BLaER1 treated with 17β-estradiol and CSF1 and Interleukin-3, amounts not matched to agents 10 nM and 100 nM (cell line): Measurements from ENCODE around the gene DDX24.

Experiments
- H3K27ac ChIP-seq, 11 experiments: shearing (Covaris generic); formaldehyde crosslinking; 2 replicates each; pipeline ENCODE4 v1.8.1; 2022
- H3K27me3 ChIP-seq, 11 experiments: shearing (Covaris generic); formaldehyde crosslinking; 2 replicates each; pipeline ENCODE4 v1.8.1; 2022
- H3K36me3 ChIP-seq, 11 experiments: shearing (Covaris generic); formaldehyde crosslinking; 2 replicates each; pipeline ENCODE4 v1.8.1; 2022
- H3K4me1 ChIP-seq, 10 experiments: shearing (Covaris generic); formaldehyde crosslinking; 2 replicates each; pipeline ENCODE4 v1.8.1; 2022
- H3K4me2 ChIP-seq, 11 experiments: shearing (Covaris generic); formaldehyde crosslinking; 2 replicates each; pipeline ENCODE4 v1.8.1; 2022
- H3K4me3 ChIP-seq, 10 experiments: shearing (Covaris generic); formaldehyde crosslinking; 2 replicates each; pipeline ENCODE4 v1.8.1; 2022
- H3K9ac ChIP-seq, 11 experiments: shearing (Covaris generic); formaldehyde crosslinking; 2 replicates each; pipeline ENCODE4 v1.8.1; 2022
- H3K9me3 ChIP-seq, 11 experiments: shearing (Covaris generic); formaldehyde crosslinking; replicated peaks in 1 of 11; 2 replicates each; pipeline ENCODE4 v1.8.1; 2022
- H4K20me1 ChIP-seq, 11 experiments: shearing (Covaris generic); formaldehyde crosslinking; 2 replicates each; pipeline ENCODE4 v1.8.1; 2022
- Cebpa-rat ChIP-seq, 11 experiments: shearing (Covaris generic); IDR thresholded peaks; 2 replicates each; pipeline ENCODE4 v1.8.1; 2022

DDX24 gene

DNA sequence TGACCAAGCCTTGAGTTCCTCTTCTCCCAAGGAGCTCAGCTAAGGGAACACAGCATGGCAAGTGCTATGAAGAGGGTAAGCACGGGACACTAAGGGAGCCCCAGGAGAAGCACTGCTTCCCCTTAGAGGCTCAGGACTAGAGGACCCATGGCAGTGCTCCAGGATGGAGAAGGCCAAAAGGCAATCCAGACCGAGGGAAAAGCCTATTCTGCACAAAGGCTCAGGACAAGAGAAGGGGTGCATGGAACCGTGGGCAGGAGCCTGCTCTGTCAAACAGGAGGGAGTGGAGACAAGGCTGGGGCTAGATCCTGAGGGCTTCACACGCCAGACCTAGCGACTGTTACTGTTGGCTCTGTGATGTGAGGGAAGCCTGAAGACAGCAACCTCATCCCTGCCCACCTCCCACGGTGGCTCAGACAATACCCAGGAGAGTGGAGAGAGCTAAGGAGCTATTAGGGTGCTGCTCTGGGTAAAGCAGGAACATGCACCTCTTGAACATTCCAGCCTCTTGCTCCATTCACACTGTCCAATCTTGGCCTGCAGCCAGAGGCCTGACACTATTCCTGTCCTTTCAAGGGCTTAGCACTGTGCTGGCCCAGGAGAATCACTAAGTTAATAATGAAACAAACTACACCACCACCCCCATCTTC, 30.6 kb downstream of the DDX24 start:
- no peak overlapping the region for H3K9ac ChIP-seq
- H3K4me2 ChIP-seq = no peak overlapping the region
- H3K4me3 ChIP-seq = no peak overlapping the region
- peaks cover 0 to 19% (median 0%) of the 10 kb centered on the region in 10 experiments; a peak in 3 of 20 replicates for H3K4me1 ChIP-seq
- no peaks in the 10 kb centered on the region for H3K9me3 ChIP-seq
- no peaks in the 10 kb centered on the region for H3K27me3 ChIP-seq
- no peak overlapping the region for H3K27ac ChIP-seq
- no peak for TF ChIP-seq Cebpa-rat (IDR thresholded peaks at IDR 0.05)
- H4K20me1 ChIP-seq = peaks cover 12 to 91% (median 49%) of the 10 kb centered on the region in 11 experiments; a peak in 20 of 22 replicates
- peaks cover 98 to 100% (median 100%) of the 10 kb centered on the region in 11 experiments for H3K36me3 ChIP-seq

DNA sequence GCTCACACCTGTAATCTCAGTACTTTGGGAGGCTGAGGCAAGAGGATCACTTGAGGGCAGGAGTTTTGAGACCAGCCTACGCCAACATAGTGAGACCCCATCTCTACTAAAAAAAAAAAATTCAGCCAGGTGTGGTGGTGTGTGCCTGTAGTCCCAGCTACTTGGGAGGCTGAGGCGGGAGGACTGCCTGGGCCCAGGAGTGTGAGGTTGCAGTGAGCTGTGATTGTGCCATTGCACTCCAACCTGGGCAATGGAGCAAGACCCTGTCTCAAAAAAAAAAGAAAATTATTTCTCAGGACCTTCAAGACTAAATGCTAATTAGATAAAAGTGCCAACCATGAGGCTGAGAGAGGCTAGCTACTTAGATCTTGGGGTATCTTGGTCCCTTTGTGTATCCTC, 31.4 kb downstream of the DDX24 start:
- peaks cover 0 to 19% (median 0%) of the 10 kb centered on the region in 10 experiments; a peak in 2 of 20 replicates for H3K4me1 ChIP-seq
- no peak overlapping the region for H3K27ac ChIP-seq
- H3K36me3 ChIP-seq = peaks cover 95 to 100% (median 100%) of the 10 kb centered on the region in 11 experiments
- no peak for TF ChIP-seq Cebpa-rat (IDR thresholded peaks at IDR 0.05)
- H3K9ac ChIP-seq = no peak overlapping the region
- H3K9me3 ChIP-seq = no peaks in the 10 kb centered on the region
- no peaks in the 10 kb centered on the region for H3K27me3 ChIP-seq
- H4K20me1 ChIP-seq = peaks cover 7 to 91% (median 50%) of the 10 kb centered on the region in 11 experiments; a peak in 19 of 22 replicates
- no peak overlapping the region for H3K4me3 ChIP-seq
- no peak overlapping the region for H3K4me2 ChIP-seq

DNA sequence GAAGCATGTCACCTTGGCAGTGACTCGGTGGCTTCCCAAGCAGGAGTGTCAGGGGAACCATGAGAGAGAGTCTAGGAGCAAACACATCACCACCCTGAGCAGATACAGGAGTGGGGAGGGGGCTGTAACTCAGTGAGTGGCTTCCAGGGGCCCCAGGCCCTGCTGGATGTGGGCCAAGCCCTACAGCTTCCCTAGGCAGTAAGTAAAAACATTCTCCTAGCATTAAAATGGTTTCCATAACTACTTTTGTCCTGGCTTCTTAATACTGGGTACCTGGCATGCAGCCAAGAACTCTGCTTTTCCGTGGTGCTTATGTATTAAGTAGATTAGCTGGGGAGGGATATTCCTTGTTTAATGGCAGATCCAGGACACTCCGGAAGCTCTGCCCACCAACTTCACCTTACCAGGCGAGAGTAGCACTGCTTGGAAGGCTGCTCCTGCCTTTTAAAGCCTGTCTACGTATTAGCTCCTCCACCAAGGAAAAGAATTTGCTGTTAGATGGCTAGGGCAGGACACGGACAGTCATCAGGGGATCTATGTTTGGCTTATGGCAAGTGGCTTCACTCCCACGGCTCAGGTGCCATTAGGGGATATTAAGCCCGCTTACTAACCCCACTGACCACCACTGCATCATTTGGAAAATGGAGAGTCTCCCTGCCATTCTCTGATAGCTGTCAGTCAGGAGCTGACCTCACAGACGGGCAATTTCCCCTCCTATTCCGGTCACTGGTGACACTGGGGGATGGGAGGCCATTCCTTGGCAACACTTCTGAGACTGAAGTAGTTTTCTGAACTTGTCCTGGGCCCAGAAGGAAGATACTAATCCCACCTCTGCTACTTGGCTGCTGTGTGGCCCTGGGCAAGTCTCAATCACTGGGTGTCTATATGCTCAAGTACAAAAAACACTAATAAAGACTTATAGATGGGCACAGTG, 32.0 kb downstream of the DDX24 start:
- Histone ChIP-seq H3K4me1 (peaks cover 0 to 19% (median 0%) of the 10 kb centered on the region in 10 experiments; a peak in 2 of 20 replicates), H4K20me1 (peaks cover 7 to 91% (median 46%) of the 10 kb centered on the region in 11 experiments; a peak in 19 of 22 replicates), H3K9me3 (no peaks in the 10 kb centered on the region), H3K27ac (no peak overlapping the region), H3K36me3 (peaks cover 92 to 100% (median 100%) of the 10 kb centered on the region in 11 experiments), H3K27me3 (no peaks in the 10 kb centered on the region), H3K4me2 (no peak overlapping the region), H3K4me3 (no peak overlapping the region), H3K9ac (no peak overlapping the region)
- no peak for TF ChIP-seq Cebpa-rat (IDR thresholded peaks at IDR 0.05)

DNA sequence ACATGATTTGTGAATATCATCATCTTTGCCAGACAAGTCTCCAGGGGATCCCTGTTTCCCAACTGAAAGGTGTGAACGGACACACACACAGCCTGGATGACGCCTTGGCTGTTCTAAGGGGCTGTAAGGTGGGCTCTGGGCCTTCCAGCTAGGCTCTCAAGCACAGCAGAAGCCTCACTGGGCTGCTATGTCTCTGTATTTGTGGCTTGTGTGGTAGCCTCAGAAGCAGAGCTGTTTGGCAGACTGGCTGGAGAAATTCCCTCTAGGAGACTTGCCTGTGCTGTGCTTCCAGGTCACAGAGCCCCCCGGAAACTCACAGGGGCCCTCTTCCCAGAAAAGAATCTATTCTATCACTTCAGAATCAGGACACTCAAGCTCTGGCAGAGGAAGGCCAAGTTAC, 33.4 kb downstream of the DDX24 start:
- Histone ChIP-seq H3K4me3 (no peak overlapping the region), H3K27ac (no peak overlapping the region), H3K9me3 (no peaks in the 10 kb centered on the region), H3K4me1 (peaks cover 0 to 11% (median 0%) of the 10 kb centered on the region in 10 experiments; a peak in 2 of 20 replicates), H3K27me3 (no peaks in the 10 kb centered on the region), H3K9ac (no peak overlapping the region), H3K36me3 (peaks cover 82 to 98% (median 91%) of the 10 kb centered on the region in 11 experiments), H4K20me1 (peaks cover 7 to 91% (median 47%) of the 10 kb centered on the region in 11 experiments; a peak in 19 of 22 replicates), H3K4me2 (no peak overlapping the region)
- no peak for TF ChIP-seq Cebpa-rat (IDR thresholded peaks at IDR 0.05)

DNA sequence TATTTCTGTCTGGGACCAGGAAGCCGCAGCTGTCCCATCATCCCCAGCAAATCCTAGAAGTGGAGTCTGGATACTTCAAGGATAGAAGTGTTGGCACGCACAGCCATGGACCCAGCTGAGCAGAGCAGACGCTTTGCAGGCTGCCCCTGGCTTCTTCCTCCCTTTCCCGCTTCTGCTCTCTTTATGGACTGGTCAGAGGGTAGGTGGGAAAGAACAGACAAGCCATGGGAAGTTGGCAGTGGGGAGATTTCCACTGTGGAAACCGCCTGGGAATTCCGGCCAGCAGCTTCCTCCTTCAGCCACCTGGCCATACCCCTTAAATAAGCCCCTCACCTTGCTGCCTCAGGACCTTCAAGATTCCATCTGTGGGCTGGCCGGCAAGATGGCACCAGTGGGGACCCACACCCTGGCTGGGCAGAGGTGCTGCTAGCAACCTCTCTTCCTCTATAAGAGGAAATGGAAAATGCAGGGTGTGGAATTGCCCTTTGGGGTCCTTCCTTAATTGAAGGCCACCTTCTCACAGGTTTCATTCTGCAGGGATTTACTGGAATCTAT, 34.2 kb downstream of the DDX24 start:
- H3K4me3 ChIP-seq = no peak overlapping the region
- H3K36me3 ChIP-seq = peaks cover 74 to 90% (median 82%) of the 10 kb centered on the region in 11 experiments
- H3K9ac ChIP-seq = no peak overlapping the region
- no peak for TF ChIP-seq Cebpa-rat (IDR thresholded peaks at IDR 0.05)
- H3K27me3 ChIP-seq = no peaks in the 10 kb centered on the region
- H3K27ac ChIP-seq = no peak overlapping the region
- peaks cover 0 to 3% (median 0%) of the 10 kb centered on the region in 10 experiments; a peak in 1 of 20 replicates for H3K4me1 ChIP-seq
- H3K4me2 ChIP-seq = no peak overlapping the region
- no peaks in the 10 kb centered on the region for H3K9me3 ChIP-seq
- peaks cover 3 to 92% (median 49%) of the 10 kb centered on the region in 11 experiments; a peak in 19 of 22 replicates for H4K20me1 ChIP-seq

DNA sequence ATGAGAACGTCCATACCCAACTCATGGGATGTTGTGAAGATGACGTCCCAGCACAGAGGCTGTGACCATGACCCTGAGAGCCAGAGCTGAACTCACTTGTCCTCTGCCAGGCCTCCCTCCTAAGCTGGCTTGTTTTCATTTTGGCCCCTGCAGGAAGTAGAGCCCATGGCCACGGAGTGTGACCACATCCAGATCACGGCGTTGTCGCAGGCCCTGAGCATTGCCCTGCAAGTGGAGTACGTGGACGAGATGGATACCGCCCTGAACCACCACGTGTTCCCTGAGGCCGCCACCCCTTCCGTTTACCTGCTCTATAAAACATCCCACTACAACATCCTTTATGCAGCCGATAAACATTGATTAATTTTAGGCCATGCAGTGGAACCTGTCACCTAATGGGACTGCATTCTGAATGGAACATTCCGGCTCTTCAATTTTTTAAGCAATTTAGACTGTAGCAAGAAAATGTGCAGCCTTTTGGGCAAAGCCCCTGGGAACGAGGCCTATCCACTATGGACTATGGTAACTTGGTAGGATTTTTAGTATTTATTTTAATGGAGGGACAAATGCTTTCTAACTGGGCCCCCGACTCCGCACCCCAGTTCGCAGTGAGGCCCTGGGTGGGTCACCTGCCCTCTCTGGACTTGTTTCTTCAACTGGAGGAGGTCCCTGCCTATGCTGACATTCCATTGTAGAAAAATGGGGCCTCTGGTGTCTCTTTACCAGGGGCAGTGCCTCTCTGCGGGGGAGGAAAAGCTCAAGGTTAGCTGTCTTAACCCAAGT, 35.2 kb downstream of the DDX24 start:
- Histone ChIP-seq H3K27me3 (no peaks in the 10 kb centered on the region), H3K27ac (no peak overlapping the region), H3K9me3 (no peaks in the 10 kb centered on the region), H3K4me1 (no peaks in the 10 kb centered on the region), H3K9ac (no peak overlapping the region), H3K36me3 (peaks cover 64 to 80% (median 72%) of the 10 kb centered on the region in 11 experiments), H4K20me1 (peaks cover 0 to 94% (median 52%) of the 10 kb centered on the region in 11 experiments; a peak in 18 of 22 replicates), H3K4me2 (no peak overlapping the region), H3K4me3 (no peak overlapping the region)
- no peak for TF ChIP-seq Cebpa-rat (IDR thresholded peaks at IDR 0.05)

DNA sequence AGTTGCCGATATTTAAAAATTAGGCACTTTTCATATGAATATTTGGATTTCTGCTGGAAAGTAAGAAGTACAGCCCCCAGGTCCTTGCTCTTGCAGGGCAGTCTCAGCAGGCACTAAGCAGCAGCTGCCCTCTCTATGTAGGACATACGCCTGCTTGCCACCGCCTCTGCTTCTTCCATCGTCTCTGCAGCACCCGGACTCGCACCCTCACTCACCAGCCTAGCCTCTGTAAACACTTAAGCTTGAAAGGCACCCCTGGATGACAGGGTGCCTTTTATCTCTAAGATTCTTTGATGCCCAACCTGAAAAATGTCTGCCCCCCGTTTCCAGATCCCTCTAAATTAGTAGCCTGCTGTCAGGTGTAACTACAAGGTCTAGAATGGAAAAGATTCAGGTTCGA, 35.9 kb downstream of the DDX24 start:
- Histone ChIP-seq H3K36me3 (peaks cover 57 to 73% (median 66%) of the 10 kb centered on the region in 11 experiments), H3K4me1 (no peaks in the 10 kb centered on the region)

DNA sequence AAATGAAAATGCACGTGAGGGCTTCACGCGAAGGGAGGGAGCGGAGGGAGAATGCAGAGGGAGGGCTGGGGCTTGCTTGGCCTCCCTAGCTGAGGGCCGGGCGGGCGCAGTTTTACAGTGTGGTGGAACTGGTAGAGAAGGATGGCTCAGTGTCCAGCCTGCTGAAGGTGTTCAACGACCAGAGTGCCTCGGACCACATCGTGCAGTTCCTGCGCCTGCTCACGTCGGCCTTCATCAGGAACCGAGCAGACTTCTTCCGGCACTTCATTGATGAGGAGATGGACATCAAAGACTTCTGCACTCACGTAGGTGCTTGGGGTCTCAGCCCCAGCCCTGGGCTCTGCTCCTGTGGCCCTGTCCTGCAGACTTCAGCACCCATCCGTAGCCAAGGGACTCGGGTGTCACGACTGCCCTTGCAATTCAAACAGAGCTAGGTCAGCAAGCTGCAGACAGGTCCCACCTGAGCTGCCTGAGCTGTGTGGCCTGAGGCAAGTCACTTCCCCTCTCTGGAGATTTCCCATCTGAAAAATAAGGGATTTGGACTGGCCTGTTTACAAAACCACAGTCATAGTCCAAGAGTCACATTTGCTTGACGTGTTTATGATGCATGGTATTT, 36.4 kb downstream of the DDX24 start:
- Histone ChIP-seq H3K36me3 (peaks cover 52 to 68% (median 61%) of the 10 kb centered on the region in 11 experiments), H3K27me3 (no peaks in the 10 kb centered on the region), H3K9me3 (no peaks in the 10 kb centered on the region), H3K4me2 (no peak overlapping the region), H3K9ac (no peak overlapping the region), H4K20me1 (peaks cover 0 to 89% (median 44%) of the 10 kb centered on the region in 11 experiments; a peak in 17 of 22 replicates), H3K27ac (no peak overlapping the region), H3K4me1 (no peaks in the 10 kb centered on the region), H3K4me3 (no peak overlapping the region)
- no peak for TF ChIP-seq Cebpa-rat (IDR thresholded peaks at IDR 0.05)

More for the DNA sequence above, 35.9 kb downstream of the DDX24 start:
- no peaks in the 10 kb centered on the region for H3K9me3 ChIP-seq
- H3K4me3 ChIP-seq = no peak overlapping the region
- H3K27ac ChIP-seq = no peak overlapping the region
- no peak for TF ChIP-seq Cebpa-rat (IDR thresholded peaks at IDR 0.05)
- H4K20me1 ChIP-seq = peaks cover 0 to 91% (median 48%) of the 10 kb centered on the region in 11 experiments; a peak in 18 of 22 replicates
- no peak overlapping the region for H3K9ac ChIP-seq
- no peaks in the 10 kb centered on the region for H3K27me3 ChIP-seq
- no peak overlapping the region for H3K4me2 ChIP-seq
